ENCODE data around the gene HSPG2. TPM values are rescaled to one million over a fixed set of nuclear protein-coding genes. Genes with fewer than 3 reads are reported as not detected.
A peak's percentile ranks its signal among the peaks of the same experiment; 100 is the strongest.
"Not testable (repeated sequence)": the region's sequence is repeated elsewhere in the genome, so short reads cannot be mapped to it uniquely, and the experiment has no call there.

HSPG2 gene
- total RNA-seq, 1 experiment from 2014 or later = 171 TPM

DNA sequence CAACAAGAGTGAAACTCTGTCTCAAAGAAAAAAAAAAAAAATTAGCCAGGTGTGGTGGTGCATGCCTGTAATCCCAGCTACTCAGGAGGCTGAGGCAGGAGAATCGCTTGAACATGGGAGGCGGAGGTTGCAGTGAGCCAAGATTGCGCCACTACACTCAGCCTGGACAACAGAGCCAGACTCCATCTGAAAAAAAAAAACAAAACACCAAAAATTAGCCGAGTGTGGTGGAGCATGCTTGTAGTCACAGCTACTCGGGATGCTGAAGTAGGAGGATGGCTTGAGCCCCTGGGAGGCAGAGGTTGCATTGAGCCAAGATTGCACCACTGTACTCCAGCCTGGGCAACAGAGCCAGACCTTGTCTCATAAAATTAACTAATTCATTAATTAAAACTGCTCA, 160.2 kb downstream of the HSPG2 start:
- H3K4me1 ChIP-seq (ENCODE audit: control insufficient read depth, insufficient read depth, low read length) = peaks cover 15% of the 10 kb centered on the region
- H3K9me3 ChIP-seq (ENCODE audit: control insufficient read depth, insufficient read depth, low read depth, low read length); H3K4me3 ChIP-seq (ENCODE audit: low read depth in 2 of 2, low read length in 2 of 2); CTCF ChIA-PET; in situ Hi-C loops (cut with HindIII; ENCODE audit: low pct_unique_long_range_greater_than_20kb, low sequenced_read_pairs); BruUV-seq (replicated peaks); DNase-seq (ENCODE audit: low read depth, low spot score); ATAC-seq; H3K36me3 ChIP-seq (ENCODE audit: control insufficient read depth, insufficient read depth, low read length); POLR2A ChIA-PET; H3K27me3 ChIP-seq (ENCODE audit: control insufficient read depth, insufficient read depth, low read length); intact Hi-C loops (cut with micrococcal nuclease; ENCODE audit: unreplicated experiment); H3K27ac ChIP-seq (ENCODE audit: low read length): not testable (repeated sequence)

DNA sequence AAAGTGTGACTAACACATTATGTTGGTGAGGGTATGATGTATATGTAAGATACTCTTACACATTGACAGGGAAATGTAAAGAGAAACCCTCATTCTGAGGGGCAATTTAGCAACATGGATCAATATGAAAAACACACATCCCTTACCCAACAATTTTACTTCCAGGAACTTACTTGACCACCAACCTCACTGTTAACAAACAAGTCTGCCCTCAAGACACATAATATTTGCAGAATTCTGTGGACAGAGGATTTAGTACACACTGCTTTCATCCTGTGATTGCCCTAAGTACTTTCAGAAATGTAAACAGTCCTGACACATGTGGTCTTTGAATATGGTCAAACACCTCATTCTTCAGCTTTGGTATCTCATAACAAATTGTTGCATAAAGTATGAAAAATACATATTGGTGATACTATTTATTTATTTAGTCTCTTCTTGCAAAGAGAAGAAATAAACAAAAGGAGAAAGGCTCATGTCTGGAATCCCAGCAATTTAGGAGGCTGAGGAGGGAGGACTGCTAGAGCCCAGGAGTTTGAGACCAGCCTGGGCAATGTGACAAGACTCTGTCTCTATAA, 161.0 kb downstream of the HSPG2 start:
- TSS peak; percentile 28 for BruUV-seq (replicated peaks)
- in situ Hi-C loops (cut with HindIII; ENCODE audit: low pct_unique_long_range_greater_than_20kb, low sequenced_read_pairs) (no loop called here), intact Hi-C loops (cut with micrococcal nuclease; ENCODE audit: unreplicated experiment) (no loop called here)
- Histone ChIP-seq H3K4me1 (ENCODE audit: control insufficient read depth, insufficient read depth, low read length) (peaks cover 15% of the 10 kb centered on the region), H3K9me3 (ENCODE audit: control insufficient read depth, insufficient read depth, low read depth, low read length) (no peaks in the 10 kb centered on the region), H3K27me3 (ENCODE audit: control insufficient read depth, insufficient read depth, low read length) (no peaks in the 10 kb centered on the region), H3K36me3 (ENCODE audit: control insufficient read depth, insufficient read depth, low read length) (no peaks in the 10 kb centered on the region), H3K27ac (ENCODE audit: low read length) (no peak overlapping the region), H3K4me3 (ENCODE audit: low read depth in 2 of 2, low read length in 2 of 2) (no peak overlapping the region)
- ChIA-PET POLR2A (no interaction called here), CTCF (interaction anchor here (0.7 kb wide), 1 partner anchor 10 kb away, joined by 7 read pairs; no protein-coding TSS in a partner anchor)
- ATAC-seq (0 out of 2 replicates have a peak, but pooled peaks have one; percentile 35), DNase-seq (ENCODE audit: low read depth, low spot score) (no peak)
- TF ChIP-seq, protein P1, sequence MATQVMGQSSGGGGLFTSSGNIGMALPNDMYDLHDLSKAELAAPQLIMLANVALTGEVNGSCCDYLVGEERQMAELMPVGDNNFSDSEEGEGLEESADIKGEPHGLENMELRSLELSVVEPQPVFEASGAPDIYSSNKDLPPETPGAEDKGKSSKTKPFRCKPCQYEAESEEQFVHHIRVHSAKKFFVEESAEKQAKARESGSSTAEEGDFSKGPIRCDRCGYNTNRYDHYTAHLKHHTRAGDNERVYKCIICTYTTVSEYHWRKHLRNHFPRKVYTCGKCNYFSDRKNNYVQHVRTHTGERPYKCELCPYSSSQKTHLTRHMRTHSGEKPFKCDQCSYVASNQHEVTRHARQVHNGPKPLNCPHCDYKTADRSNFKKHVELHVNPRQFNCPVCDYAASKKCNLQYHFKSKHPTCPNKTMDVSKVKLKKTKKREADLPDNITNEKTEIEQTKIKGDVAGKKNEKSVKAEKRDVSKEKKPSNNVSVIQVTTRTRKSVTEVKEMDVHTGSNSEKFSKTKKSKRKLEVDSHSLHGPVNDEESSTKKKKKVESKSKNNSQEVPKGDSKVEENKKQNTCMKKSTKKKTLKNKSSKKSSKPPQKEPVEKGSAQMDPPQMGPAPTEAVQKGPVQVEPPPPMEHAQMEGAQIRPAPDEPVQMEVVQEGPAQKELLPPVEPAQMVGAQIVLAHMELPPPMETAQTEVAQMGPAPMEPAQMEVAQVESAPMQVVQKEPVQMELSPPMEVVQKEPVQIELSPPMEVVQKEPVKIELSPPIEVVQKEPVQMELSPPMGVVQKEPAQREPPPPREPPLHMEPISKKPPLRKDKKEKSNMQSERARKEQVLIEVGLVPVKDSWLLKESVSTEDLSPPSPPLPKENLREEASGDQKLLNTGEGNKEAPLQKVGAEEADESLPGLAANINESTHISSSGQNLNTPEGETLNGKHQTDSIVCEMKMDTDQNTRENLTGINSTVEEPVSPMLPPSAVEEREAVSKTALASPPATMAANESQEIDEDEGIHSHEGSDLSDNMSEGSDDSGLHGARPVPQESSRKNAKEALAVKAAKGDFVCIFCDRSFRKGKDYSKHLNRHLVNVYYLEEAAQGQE (IDR thresholded peaks at IDR 0.05; ENCODE audit: insufficient read depth in 1 of 2, low read depth in 2 of 2, low read length in 1 of 2) = no peak
- TF ChIP-seq POLR2AphosphoS5 (IDR thresholded peaks at IDR 0.05; ENCODE audit: low read depth, low read length) (no peak), SIN3A (IDR thresholded peaks at IDR 0.05; ENCODE audit: borderline replicate concordance, insufficient read depth, low read depth, low read length) (no peak), CTCF (IDR thresholded peaks at IDR 0.05) (no peak), TCF7L2 (IDR thresholded peaks at IDR 0.05; ENCODE audit: low read depth, low read length) (0 out of 2 replicates have a peak, but pooled peaks have one; percentile 30)

DNA sequence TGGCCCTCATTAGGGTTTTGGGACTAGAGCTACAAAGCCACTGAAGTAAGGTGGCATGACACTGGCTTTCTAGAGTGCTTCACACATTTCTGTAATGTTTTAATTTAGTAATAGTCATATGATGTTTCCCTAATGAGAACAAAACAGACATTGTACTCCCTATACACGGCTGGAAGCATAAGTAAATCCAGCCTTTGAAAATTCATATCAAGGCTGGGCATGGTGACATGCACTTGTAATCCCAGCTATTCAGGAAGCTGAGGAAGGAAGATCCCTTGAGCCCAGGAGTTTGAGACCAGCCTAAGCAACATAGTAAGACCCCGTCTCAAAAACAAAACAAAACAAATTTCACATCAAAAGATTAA, 161.6 kb downstream of the HSPG2 start:
- intact Hi-C loops (cut with micrococcal nuclease; ENCODE audit: unreplicated experiment) = no loop called here
- no peak for ATAC-seq
- CTCF ChIA-PET = no interaction called here
- no peaks in the 10 kb centered on the region for H3K9me3 ChIP-seq (ENCODE audit: control insufficient read depth, insufficient read depth, low read depth, low read length)
- H3K36me3 ChIP-seq (ENCODE audit: control insufficient read depth, insufficient read depth, low read length) = no peaks in the 10 kb centered on the region
- TF ChIP-seq SIN3A (IDR thresholded peaks at IDR 0.05; ENCODE audit: borderline replicate concordance, insufficient read depth, low read depth, low read length) = no peak
- no peak for TF ChIP-seq CTCF (IDR thresholded peaks at IDR 0.05)
- TF ChIP-seq POLR2AphosphoS5 (IDR thresholded peaks at IDR 0.05; ENCODE audit: low read depth, low read length) = no peak
- BruUV-seq (replicated peaks) = no TSS peak
- H3K27me3 ChIP-seq (ENCODE audit: control insufficient read depth, insufficient read depth, low read length) = no peaks in the 10 kb centered on the region
- POLR2A ChIA-PET = no interaction called here
- no peak overlapping the region for H3K27ac ChIP-seq (ENCODE audit: low read length)
- peaks cover 15% of the 10 kb centered on the region for H3K4me1 ChIP-seq (ENCODE audit: control insufficient read depth, insufficient read depth, low read length)
- DNase-seq (ENCODE audit: low read depth, low spot score) = no peak
- H3K4me3 ChIP-seq (ENCODE audit: low read depth in 2 of 2, low read length in 2 of 2) = no peak overlapping the region
- in situ Hi-C loops (cut with HindIII; ENCODE audit: low pct_unique_long_range_greater_than_20kb, low sequenced_read_pairs) = no loop called here

Measured in Panc1 (cell line).